ACHN (cell line): ENCODE measurements around the gene EOMES.
A peak's percentile ranks its signal among the peaks of the same experiment; 100 is the strongest.
"Not testable (repeated sequence)": the region's sequence is repeated elsewhere in the genome, so short reads cannot be mapped to it uniquely, and the experiment has no call there.

Experiments
- DNase-seq: peaks from one replicate; pipeline ENCODE4 v3.0.0-alpha.2; 2015
- in situ Hi-C: cut with HindIII; loops from 2 replicates; pipeline ENCODE4 v1.10.0; 2017; ENCODE audit warnings: low sequenced_read_pairs, low pct_ligation_motif_present, low pct_unique_long_range_greater_than_20kb

EOMES gene

GRCh38 chr3:27721717-27722564, at the start of gene EOMES:
TSS of gene EOMES (minus strand) at chr3:27722323. CDS start at chr3:27722294, 29 bp downstream.
- DNase-seq: peak; percentile 49
- in situ Hi-C loops: no loop called here

DNA sequence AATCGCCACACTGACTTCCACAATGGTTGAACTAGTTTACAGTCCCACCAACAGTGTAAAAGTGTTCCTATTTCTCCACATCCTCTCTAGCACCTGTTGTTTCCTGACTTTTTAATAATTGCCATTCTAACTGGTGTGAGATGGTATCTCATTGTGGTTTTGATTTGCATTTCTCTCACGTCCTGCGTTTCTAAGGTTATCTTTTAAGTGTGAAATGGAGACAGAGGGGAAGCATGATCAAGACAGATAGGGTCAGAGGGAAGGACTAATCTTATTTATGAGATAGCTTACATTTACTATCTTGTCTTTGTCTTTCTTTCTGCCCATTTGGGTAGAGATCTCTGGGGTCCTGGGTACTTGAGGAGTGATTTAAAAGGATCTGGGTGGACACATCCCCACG, 48.3 kb upstream of the EOMES start:
- in situ Hi-C loops: not testable (repeated sequence)

GRCh38 chr3:27767000-27767399, 44.9 kb upstream of the EOMES start:
- DNase-seq: no peak
- in situ Hi-C loops: no loop called here

More for the DNA sequence above, 48.3 kb upstream of the EOMES start:
- DNase-seq: not testable (repeated sequence)

- DNase-seq: peak; percentile 8
- in situ Hi-C loops: no loop called here
Measured at GRCh38 chr3:27758083-27758482, 36.0 kb upstream of the EOMES start.

DNA sequence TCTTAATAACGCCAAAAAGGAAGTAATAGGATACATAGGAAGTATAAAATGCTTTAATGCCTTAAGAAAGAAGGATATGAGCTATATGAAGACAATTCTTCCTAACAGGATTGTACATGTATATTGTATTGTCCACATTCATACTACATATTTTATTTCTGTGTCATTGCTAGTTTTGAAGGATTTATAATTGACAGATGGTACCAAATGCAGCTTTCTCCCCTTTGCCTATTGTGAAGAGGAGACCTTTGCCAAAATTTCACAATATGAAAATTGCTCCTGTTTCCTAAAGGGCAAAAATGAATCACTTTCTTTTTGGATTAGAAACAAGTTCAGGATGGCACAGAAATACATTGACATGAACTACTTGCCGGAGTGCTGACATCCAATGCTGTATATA, 34.8 kb upstream of the EOMES start:
- no peak for DNase-seq

DNA sequence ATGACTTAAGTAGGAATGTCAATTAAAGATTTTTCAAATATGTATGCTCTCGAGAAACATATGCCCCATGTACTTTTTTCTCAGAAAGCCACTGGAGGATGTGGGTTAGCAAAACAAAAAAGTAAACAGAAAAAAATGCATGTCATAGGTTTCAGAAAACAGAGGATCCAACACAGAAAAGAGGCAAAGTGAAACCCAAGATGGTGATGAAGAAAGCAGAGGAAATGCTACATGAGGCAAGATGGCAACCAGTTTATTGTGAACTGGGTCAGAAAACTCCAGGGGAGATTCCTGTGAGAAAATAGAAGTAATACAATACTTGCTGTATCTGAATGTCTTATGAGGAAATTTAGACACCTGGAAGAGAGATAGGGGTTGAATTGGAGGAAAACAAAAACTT, 30.8 kb upstream of the EOMES start:
- in situ Hi-C loops: no loop called here
- DNase-seq: no peak

More for the DNA sequence above, 34.8 kb upstream of the EOMES start:
- in situ Hi-C loops: no loop called here

DNA sequence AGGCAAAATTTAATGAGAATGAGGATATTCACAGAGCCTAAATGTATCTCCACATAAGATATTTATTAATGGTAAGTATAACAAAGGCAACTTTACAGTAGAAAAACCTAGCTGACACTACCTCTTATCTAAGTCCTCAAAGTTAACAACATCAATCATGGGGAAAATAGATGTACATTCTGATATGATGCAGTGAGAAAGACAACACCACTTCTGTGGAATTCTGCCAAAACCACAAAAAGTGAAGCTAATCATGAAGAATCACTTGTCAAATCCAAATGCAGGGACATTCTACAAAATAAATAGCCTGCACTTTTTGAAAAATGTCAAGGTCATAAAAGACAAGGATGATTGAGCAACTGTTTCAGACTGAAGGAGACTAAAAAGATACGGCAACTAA, 27.5 kb upstream of the EOMES start:
- in situ Hi-C loops: no loop called here

DNA sequence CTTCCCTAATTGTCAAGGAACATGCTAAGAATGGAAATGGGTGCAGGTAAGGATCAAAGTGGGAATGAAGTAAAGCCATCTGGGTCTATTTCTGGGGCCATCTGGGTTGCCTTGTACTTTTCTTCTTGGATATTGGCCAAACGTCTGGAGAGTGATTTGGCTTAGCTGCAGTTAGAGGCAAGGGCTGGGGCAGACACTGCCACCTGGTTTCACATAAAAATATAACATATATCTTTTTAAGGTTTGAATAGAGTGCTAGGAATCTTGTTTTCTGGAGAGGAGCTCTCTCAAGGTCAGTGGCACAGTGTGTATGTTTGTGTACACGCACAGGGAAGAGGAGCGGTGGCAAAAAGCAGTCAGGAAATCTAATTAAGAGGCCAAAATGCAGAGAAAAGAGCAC, 24.7 kb upstream of the EOMES start:
- no peak for DNase-seq
- in situ Hi-C loops: no loop called here

More for the DNA sequence above, 27.5 kb upstream of the EOMES start:
- DNase-seq: no peak

GRCh38 chr3:27740854-27741253, 18.7 kb upstream of the EOMES start:
- no peak for DNase-seq
- in situ Hi-C loops: no loop called here

GRCh38 chr3:27737091-27737490, 15.0 kb upstream of the EOMES start:
- no peak for DNase-seq
- in situ Hi-C loops: no loop called here

DNA sequence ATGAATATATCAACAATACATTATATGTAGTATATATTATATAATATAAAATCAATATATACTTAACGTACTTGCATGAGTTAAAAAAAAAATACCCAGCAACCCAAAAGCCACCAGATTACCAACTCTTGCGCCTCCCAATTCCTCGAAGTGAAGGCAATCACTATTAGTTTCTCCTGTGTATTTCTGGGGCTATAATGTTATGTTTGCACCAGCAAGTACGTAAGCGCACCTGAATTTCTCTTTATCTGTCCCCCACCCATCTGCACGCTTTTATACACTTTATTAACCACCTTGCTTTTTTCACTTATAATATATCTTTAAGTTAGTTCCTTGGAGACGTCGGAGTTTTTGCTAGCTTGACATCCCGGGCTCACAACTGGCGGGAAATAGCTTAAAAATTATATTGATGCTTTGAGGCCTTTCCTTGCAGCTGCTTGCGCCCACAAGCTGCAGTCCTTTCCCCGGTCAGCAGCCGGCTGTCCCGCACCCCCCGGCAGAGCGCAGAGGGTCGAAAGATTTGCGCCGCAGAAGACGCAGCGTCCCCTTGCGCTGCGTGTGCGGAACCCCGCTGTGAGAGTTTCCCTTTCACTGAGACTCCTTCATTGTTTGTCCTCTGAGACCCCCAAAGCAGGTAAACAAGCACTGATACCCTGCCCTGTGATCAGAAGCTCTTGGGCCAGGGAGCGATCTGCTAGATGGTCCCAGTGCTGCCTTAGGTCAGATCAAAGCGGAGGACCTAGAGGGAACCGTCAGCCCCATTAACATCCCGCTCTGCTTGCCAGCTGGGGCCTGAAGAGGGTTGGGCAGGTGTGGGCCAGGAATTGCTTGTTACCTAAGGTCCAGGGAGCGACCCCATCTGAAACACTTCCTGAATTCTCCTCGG, 8.9 kb upstream of the EOMES start:
- no peak for DNase-seq
- in situ Hi-C loops: no loop called here

DNA sequence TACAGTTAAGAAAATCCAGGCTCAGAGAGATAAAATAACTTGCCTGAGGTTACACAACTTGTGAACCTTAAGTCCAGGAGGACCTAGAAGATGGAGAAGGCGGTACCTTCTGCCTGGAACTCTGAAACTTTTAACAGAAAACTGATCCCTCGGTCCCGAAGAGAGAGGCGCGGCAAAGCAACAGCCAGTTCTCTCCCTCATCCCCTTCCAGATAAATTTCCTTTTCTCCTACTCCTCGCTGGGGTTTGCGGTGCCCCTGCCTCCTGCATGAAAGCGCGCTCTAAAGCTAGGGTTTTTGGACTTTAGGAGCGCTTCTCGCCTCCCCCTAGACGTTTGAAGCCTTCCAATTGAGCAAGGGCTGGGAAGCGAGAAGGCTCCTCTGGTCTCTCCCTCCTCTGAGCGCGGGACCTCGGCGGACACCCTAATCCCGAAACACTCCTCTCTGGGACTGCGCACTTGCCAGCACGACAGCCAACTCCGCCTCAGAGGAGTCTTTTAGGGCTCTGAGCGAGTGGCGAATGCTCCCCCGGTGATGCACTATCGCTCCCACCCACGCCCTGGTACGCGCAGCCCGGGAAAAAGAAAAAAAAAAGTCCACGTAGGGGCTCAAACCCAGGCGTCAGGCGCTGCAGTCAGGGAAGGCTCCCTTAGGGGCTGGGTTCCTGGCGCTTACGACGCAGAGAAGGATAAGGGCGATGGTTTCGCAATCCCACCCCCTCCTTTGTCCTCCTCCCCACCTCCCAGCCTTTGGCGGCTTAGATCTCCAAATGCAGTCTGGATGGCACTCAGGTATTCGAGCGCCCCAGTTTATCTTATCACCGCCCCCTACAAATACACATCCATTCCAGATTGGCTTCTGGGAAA, 7.9 kb upstream of the EOMES start:
- DNase-seq: no peak
- in situ Hi-C loops: no loop called here

- in situ Hi-C loops: no loop called here
- DNase-seq: no peak
Measured at GRCh38 chr3:27729325-27729724, 7.2 kb upstream of the EOMES start.

DNA sequence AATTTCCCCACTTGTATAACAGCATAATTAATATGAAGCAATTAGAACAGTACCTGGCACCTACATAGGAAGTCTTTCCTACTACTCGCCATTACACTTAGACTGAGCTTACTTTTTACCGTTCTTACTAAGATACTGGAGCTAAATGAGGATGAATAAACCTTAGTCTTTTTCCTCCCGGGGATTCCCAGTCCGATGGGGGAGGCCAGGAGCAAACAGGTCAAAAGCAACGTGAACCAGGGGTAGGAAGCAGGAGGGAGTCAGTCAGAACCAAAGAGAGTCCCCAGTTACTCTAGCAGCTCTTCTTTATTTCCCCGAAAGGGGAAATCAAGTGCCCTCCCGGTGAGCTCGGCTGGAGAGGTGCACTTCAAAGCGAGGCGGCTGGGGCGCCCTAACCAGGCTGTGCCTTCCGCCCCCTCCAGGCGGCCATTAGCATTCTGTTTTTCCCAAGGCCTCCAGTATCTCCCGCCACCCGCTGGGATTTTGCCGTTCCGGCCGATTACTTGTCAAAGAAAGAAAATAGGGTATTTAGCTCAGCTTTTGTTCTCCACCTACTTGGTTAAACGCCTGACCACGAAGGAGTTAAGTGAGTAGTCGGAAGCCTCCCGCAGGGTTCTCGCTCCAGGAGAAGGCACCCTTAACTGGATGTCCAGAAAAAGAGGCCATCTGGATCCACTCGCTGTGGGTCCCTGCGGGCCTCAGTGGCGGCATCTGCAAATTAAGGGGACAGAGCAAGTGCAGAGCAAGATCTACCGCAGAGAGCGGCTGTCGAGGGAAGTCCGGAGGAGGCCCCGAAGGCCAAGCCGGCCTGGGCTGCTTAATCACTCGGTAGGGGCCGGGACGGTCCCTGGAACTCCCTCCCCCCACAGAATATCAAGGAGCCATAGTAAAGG, 6.3 kb upstream of the EOMES start:
- peak; percentile 36 for DNase-seq
- in situ Hi-C loops: no loop called here

DNA sequence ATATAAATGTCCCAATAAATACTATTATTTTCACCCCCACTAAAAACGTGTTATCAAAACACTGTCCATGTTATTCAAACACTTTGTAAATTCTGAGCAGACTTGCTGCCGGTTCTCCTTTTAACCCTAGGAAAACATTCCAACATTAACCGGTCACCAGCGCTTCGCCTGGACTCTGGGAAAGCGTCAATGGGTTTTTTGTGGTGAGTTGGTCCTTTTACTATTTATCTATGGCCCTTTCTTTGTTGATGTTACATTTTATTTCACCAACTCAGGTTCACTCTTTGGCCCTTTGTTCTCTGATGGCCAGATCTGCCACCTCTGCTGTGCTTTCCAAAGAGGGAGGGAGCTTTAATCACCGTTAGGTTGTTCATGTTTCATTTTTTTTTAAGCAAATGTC, 4.1 kb upstream of the EOMES start:
- DNase-seq: no peak
- in situ Hi-C loops: no loop called here

DNA sequence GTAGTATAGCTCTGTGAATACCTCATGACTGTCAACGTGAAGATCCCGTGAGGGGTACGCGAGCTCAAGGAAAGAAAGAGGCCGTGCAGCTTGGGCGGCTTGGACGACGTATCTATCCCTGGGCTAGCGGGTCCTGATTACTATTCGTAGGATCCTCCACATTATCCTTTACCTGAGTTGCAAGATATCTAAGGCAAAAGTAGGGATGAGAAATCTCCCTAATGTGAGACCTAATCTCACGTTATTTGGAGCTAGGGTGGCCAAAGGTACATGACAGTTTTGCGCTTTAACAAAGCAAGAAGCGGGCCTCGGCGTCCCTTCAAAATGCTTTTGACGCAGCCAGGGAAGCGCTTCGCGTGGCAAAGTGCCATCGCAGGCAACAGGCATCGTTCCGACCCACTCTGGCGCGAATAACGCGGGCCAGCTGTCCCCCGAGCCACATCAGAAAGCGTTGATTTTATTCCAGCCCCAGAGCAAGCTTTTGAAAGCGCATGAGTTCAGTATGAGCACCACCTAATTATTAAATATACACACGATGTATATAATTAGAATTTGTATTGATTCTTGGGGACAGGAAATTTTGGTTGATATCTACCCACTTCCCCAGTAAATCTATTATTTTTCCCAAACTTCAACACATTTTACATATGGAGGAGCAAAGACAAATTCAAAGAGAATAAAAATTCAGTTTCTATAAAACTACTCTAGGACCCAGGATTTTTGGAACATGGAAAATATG, 2.5 kb upstream of the EOMES start:
- DNase-seq: no peak
- in situ Hi-C loops: no loop called here

DNA sequence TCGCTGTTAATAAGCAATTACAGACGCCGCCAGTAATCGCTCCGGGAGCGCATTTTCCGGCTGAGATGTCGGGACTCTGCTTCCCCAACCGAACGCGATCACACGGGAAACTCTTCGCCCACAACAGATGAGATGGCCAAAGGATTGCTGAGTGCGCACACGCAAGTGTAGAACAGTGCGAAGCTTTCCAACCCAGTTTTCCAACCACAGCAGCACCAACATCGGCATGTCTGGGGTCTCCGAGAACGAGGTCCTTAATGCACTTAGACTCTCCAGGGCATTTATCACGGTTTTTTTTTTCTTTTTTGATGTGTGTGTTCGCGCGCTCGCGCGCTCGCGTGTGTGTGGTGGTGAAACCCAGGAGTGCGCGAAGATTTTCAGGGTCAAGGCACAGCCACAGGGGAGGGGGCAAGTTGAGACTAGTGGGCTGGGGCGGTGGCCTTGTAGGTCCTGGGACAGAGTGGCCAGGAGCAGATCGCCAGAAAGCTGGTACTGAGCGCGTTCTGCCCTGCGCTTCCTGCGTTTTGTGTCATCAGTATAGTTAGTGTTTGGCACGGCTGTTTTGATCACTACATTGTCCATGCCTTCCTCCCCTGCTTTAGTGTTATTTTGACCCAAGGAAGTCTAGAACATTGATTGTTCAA, 1.8 kb upstream of the EOMES start:
- no peak for DNase-seq

More for the DNA sequence above, 1.8 kb upstream of the EOMES start:
- in situ Hi-C loops: no loop called here
